Mammary epithelial cell (primary cell): ENCODE data around the gene SRGAP2C.
"Not testable (repeated sequence)": the region's sequence is repeated elsewhere in the genome, so short reads cannot be mapped to it uniquely, and the experiment has no call there.

ENCODE experiments used
- CTCF ChIP-seq, 2 donors: IDR thresholded peaks in 1 of 2; conservative IDR thresholded peaks in 1 of 2; 2 replicates each; pipeline ENCODE4 v1.5.1; 2011 to 2012; ENCODE audit warnings: inconsistent platforms in 2 of 2, low read length in 2 of 2, mild to moderate bottlenecking in 2 of 2, control low read depth in 1 of 2, low read depth in 1 of 2; ENCODE audit not compliant: insufficient read depth in 1 of 2; ENCODE audit errors: extremely low read depth in 1 of 2
- EZH2 ChIP-seq: IDR thresholded peaks from 2 replicates; pipeline ENCODE4 v1.6.1; 2012; ENCODE audit warnings: low read length, inconsistent platforms, borderline replicate concordance

GRCh38 chr1:121337958-121338357 lies 153.2 kb downstream of the SRGAP2C start:
- not testable (repeated sequence) for TF ChIP-seq CTCF (conservative IDR thresholded peaks at IDR 0.05 in 1 of 2, IDR thresholded peaks at IDR 0.05 in 1 of 2; ENCODE audit: extremely low read depth in 1 of 2, insufficient read depth in 1 of 2, low read depth in 1 of 2, low read length in 2 of 2); EZH2
